Endodermal cell (in vitro differentiated cells): Measurements from ENCODE around the gene GGA1. TPM values are rescaled to one million over a fixed set of nuclear protein-coding genes. Genes with fewer than 3 reads are reported as not detected.

Experiments
- DNase-seq: peaks from one replicate; pipeline ENCODE4 v3.0.0-alpha.2; 2017
- H3K27ac ChIP-seq: 2 replicates; pipeline ENCODE4 v1.5.1; 2013; ENCODE audit warnings: mild to moderate bottlenecking, low read depth, low read length, moderate library complexity
- H3K27me3 ChIP-seq: 2 replicates; pipeline ENCODE4 v1.6.1; 2013; ENCODE audit warnings: mild to moderate bottlenecking, low read length, moderate library complexity; ENCODE audit not compliant: insufficient read depth, control insufficient read depth, poor library complexity, severe bottlenecking
- H3K36me3 ChIP-seq: 2 replicates; pipeline ENCODE4 v1.7.0; 2013; ENCODE audit warnings: mild to moderate bottlenecking, low read length, moderate library complexity; ENCODE audit not compliant: control insufficient read depth, insufficient read depth
- H3K4me1 ChIP-seq: one replicate; pipeline ENCODE4 v1.7.0; 2013; ENCODE audit warnings: low read length; ENCODE audit not compliant: control insufficient read depth, insufficient read depth
- H3K4me3 ChIP-seq: 2 replicates; pipeline ENCODE4 v1.5.1; 2013; ENCODE audit warnings: mild to moderate bottlenecking, low read length, moderate library complexity
- H3K9ac ChIP-seq: 2 replicates; pipeline ENCODE4 v1.6.1; 2013; ENCODE audit warnings: mild to moderate bottlenecking, low read length, moderate library complexity; ENCODE audit not compliant: poor library complexity, severe bottlenecking; ENCODE audit errors: extremely low read depth
- H3K9me3 ChIP-seq: 2 replicates; pipeline ENCODE4 v1.6.1; 2013; ENCODE audit warnings: mild to moderate bottlenecking, low read length, moderate library complexity; ENCODE audit not compliant: control insufficient read depth
- H3K27ac Mint-ChIP-seq: 2 replicates; pipeline ENCODE4 v1.8.0; 2020; ENCODE audit warnings: mixed read lengths
- H3K27me3 Mint-ChIP-seq: 2 replicates; pipeline ENCODE4 v1.8.0; 2021; ENCODE audit warnings: mild to moderate bottlenecking, mixed read lengths; ENCODE audit not compliant: insufficient read depth
- H3K36me3 Mint-ChIP-seq: 2 replicates; pipeline ENCODE4 v1.8.0; 2020; ENCODE audit warnings: low read depth, mixed read lengths
- H3K4me1 Mint-ChIP-seq: 2 replicates; pipeline ENCODE4 v1.8.0; 2020; ENCODE audit warnings: mixed read lengths
- H3K4me3 Mint-ChIP-seq: 2 replicates; pipeline ENCODE4 v1.8.0; 2020; ENCODE audit warnings: mild to moderate bottlenecking, moderate library complexity, mixed read lengths
- H3K9me3 Mint-ChIP-seq: 2 replicates; pipeline ENCODE4 v1.8.0; 2020; ENCODE audit warnings: mild to moderate bottlenecking, mixed read lengths
- CTCF ChIP-seq: fragments of 200-600 bp; sonication (generic); conservative IDR thresholded peaks from 2 replicates; pipeline ENCODE4 v1.5.0; 2021; ENCODE audit warnings: antibody characterized with exemption, mild to moderate bottlenecking
- WGBS, 2 experiments: methylation state at CpG; one replicate each; pipeline versions ENCODE4 v1.1.5 to v1.1.7; 2013; ENCODE audit warnings: missing lambda C conversion rate in 2 of 2, mixed read lengths in 1 of 2; ENCODE audit not compliant: insufficient coverage in 1 of 2, insufficient read length in 1 of 2; 5-methylcytosine and 5-hydroxymethylcytosine counted together
- total RNA-seq, 2 donors: library from RNA; stranded (reverse); fragmentation: NEBNext Ultra II Directional in 1 of 2; extraction: Animal tissue kit (Norgen Biotek cat#: 25700) in 1 of 2; gene quantifications; 2 replicates in 1 of 2; 3 replicates in 1 of 2; pipeline ENCODE4 v1.2.1, GENCODE V29; 2021

The GGA1 gene
- total RNA-seq, 2 donors from 2014 or later: 87.5 TPM

GRCh38 chr22:37624017-37624365 lies 15.4 kb downstream of the GGA1 start:
- H3K4me3 ChIP-seq: no peak overlapping the region
- H3K9me3 ChIP-seq: no peaks in the 10 kb centered on the region
- no peaks in the 10 kb centered on the region for H3K27me3 Mint-ChIP-seq
- peaks cover 23% of the 10 kb centered on the region for H3K36me3 Mint-ChIP-seq
- no peak for TF ChIP-seq CTCF
- no peak for DNase-seq
- 91 to 95% methylated on average over 4 to 6 of the region's 6 CpGs for WGBS, 2 experiments
- no peak overlapping the region for H3K27ac ChIP-seq
- no peak overlapping the region for H3K4me3 Mint-ChIP-seq
- no peaks in the 10 kb centered on the region for H3K27me3 ChIP-seq
- H3K36me3 ChIP-seq: peaks cover 37% of the 10 kb centered on the region
- peaks cover 2% of the 10 kb centered on the region for H3K4me1 Mint-ChIP-seq
- H3K9ac ChIP-seq: no peak overlapping the region
- H3K9me3 Mint-ChIP-seq: no peaks in the 10 kb centered on the region
- no peak overlapping the region for H3K27ac Mint-ChIP-seq
- H3K4me1 ChIP-seq: no peaks in the 10 kb centered on the region

DNA sequence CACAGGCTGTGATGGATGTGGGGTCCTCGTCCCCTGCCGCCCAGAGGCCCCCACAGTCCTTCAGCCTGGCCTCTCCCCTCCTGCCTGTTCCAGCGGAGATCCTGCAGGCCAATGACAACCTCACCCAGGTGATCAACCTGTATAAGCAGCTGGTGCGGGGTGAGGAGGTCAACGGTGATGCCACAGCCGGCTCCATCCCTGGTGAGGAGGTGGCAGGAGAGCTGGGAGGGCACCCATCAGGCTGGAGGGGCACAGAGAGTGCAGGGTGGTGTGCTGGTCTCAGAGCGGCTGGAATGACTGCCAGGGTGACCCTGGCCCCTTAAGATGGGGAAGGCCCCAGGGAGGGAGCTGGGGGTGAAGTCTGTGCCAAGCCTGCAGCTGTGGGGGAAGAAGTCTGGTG lies 16.2 kb downstream of the GGA1 start:
- Histone ChIP-seq H3K9me3 (no peaks in the 10 kb centered on the region), H3K4me3 (no peak overlapping the region), H3K4me1 (no peaks in the 10 kb centered on the region), H3K36me3 (peaks cover 37% of the 10 kb centered on the region), H3K27ac (no peak overlapping the region), H3K27me3 (no peaks in the 10 kb centered on the region), H3K9ac (no peak overlapping the region)
- TF ChIP-seq CTCF: no peak
- Mint-ChIP-seq H3K4me1 (peaks cover 2% of the 10 kb centered on the region), H3K27ac (no peak overlapping the region), H3K9me3 (no peaks in the 10 kb centered on the region), H3K27me3 (no peaks in the 10 kb centered on the region), H3K36me3 (peaks cover 19% of the 10 kb centered on the region), H3K4me3 (no peak overlapping the region)
- DNase-seq: no peak
- WGBS, 2 experiments: 96 to 98% methylated on average over 5 to 7 of the region's 7 CpGs

- H3K9me3 ChIP-seq: no peaks in the 10 kb centered on the region
- H3K4me3 Mint-ChIP-seq: no peak overlapping the region
- no peaks in the 10 kb centered on the region for H3K9me3 Mint-ChIP-seq
- no peaks in the 10 kb centered on the region for H3K4me1 ChIP-seq
- TF ChIP-seq CTCF: no peak
- peaks cover 31% of the 10 kb centered on the region for H3K36me3 ChIP-seq
- H3K27me3 ChIP-seq: no peaks in the 10 kb centered on the region
- H3K36me3 Mint-ChIP-seq: peaks cover 14% of the 10 kb centered on the region
- H3K27ac ChIP-seq: no peak overlapping the region
- DNase-seq: no peak
- H3K4me1 Mint-ChIP-seq: peaks cover 2% of the 10 kb centered on the region
- H3K4me3 ChIP-seq: no peak overlapping the region
- H3K9ac ChIP-seq: no peak overlapping the region
- H3K27ac Mint-ChIP-seq: no peak overlapping the region
- 91 to 93% methylated on average over 9 to 14 of the region's 14 CpGs for WGBS, 2 experiments
- no peaks in the 10 kb centered on the region for H3K27me3 Mint-ChIP-seq
Observed at GRCh38 chr22:37625737-37626136, 17.1 kb downstream of the GGA1 start.
